Fibroblast of gingiva (primary cell): ENCODE measurements around the gene ERGIC3.
A peak's percentile ranks its signal among the peaks of the same experiment; 100 is the strongest.

Experiments
- DNase-seq: peaks from one replicate; pipeline ENCODE4 v3.0.0-alpha.2; 2011; ENCODE audit warnings: low read depth

ERGIC3 gene

GRCh38 chr20:35561671-35562070 is 19.8 kb downstream of the ERGIC3 start:
- DNase-seq = no peak

- no peak for DNase-seq
These were observed 20.7 kb downstream of the ERGIC3 start for GRCh38 chr20:35562541-35563110.

GRCh38 chr20:35563834-35564233 is 22.0 kb downstream of the ERGIC3 start:
- no peak for DNase-seq

GRCh38 chr20:35564905-35565304 is 23.0 kb downstream of the ERGIC3 start:
- no peak for DNase-seq

- no peak for DNase-seq
These were observed 26.8 kb downstream of the ERGIC3 start for GRCh38 chr20:35568645-35569044.

- no peak for DNase-seq
These were observed 29.7 kb downstream of the ERGIC3 start for GRCh38 chr20:35571555-35571954.

- no peak for DNase-seq
These were observed 31.0 kb downstream of the ERGIC3 start for GRCh38 chr20:35572838-35573237.

- DNase-seq = no peak
These were observed 34.1 kb downstream of the ERGIC3 start for GRCh38 chr20:35575958-35576357.

GRCh38 chr20:35576816-35577215 is 34.9 kb downstream of the ERGIC3 start:
- DNase-seq = no peak

GRCh38 chr20:35578469-35578868 is 36.6 kb downstream of the ERGIC3 start:
- no peak for DNase-seq

- DNase-seq = no peak
These were observed 37.3 kb downstream of the ERGIC3 start for GRCh38 chr20:35579196-35579595.

- no peak for DNase-seq
These were observed 40.3 kb downstream of the ERGIC3 start for GRCh38 chr20:35582131-35582530.

- DNase-seq = no peak
These were observed 41.0 kb downstream of the ERGIC3 start for GRCh38 chr20:35582741-35583404.

- DNase-seq = no peak
These were observed 42.0 kb downstream of the ERGIC3 start for GRCh38 chr20:35583636-35584560.

GRCh38 chr20:35586751-35587425 is 45.0 kb downstream of the ERGIC3 start:
- no peak for DNase-seq

- peak; percentile 51 for DNase-seq
These were observed 45.6 kb downstream of the ERGIC3 start for GRCh38 chr20:35587436-35587835.

GRCh38 chr20:35588397-35588796 is 46.5 kb downstream of the ERGIC3 start:
- DNase-seq = no peak

GRCh38 chr20:35592339-35592974 is 50.6 kb downstream of the ERGIC3 start:
- DNase-seq = no peak

GRCh38 chr20:35595456-35595855 is 53.6 kb downstream of the ERGIC3 start:
- no peak for DNase-seq

GRCh38 chr20:35595901-35596300 is 54.0 kb downstream of the ERGIC3 start:
- no peak for DNase-seq

- no peak for DNase-seq
These were observed 55.3 kb downstream of the ERGIC3 start for GRCh38 chr20:35597186-35597585.

- no peak for DNase-seq
These were observed 56.6 kb downstream of the ERGIC3 start for GRCh38 chr20:35598476-35598875.
